NCI-H2081 (cell line): Measurements from ENCODE around the gene SLC1A2.
A peak's percentile ranks its signal among the peaks of the same experiment; 100 is the strongest.

ENCODE experiments used
- DNase-seq, 2 experiments: peaks; one replicate each; lab custom pipeline; 2025; lab: John Stamatoyannopoulos, UW

The SLC1A2 gene

GRCh38 chr11:35348898-35349687, 70.3 kb downstream of the SLC1A2 start:
- peak in 1 of 2 experiments; percentile 39 for DNase-seq

- DNase-seq, result no peak
These were observed 71.4 kb downstream of the SLC1A2 start for GRCh38 chr11:35347921-35348331.

- no peak for DNase-seq
These were observed 72.0 kb downstream of the SLC1A2 start for GRCh38 chr11:35347173-35347878.

- no peak for DNase-seq
These were observed 72.7 kb downstream of the SLC1A2 start for GRCh38 chr11:35346472-35347156.

- DNase-seq, result no peak
These were observed 74.4 kb downstream of the SLC1A2 start for GRCh38 chr11:35344681-35345574.

- DNase-seq, result no peak
These were observed 76.2 kb downstream of the SLC1A2 start for GRCh38 chr11:35343033-35343598.

- DNase-seq, result no peak
These were observed 78.6 kb downstream of the SLC1A2 start for GRCh38 chr11:35340715-35341114.

GRCh38 chr11:35340071-35340470, 79.3 kb downstream of the SLC1A2 start:
- no peak for DNase-seq

DNA sequence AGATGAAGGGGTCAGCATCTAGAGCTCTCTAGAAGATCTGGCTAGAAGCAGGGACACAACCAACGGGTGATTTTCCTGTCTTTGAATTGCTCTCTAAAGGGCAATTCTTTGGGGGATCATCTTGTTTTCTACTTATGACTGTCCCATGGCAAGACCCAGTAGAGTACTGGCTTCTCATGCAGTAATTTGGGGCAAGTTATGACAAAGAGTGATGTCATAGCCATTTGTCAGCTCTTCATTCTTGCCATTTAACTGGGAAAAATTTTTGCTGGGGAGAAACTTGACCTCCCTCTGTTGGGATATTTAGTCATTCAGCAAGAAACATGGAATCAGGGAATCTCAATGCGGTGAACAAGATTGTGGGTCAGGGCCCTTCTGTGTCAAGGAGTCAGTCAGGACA, 80.4 kb downstream of the SLC1A2 start:
- no peak for DNase-seq

DNA sequence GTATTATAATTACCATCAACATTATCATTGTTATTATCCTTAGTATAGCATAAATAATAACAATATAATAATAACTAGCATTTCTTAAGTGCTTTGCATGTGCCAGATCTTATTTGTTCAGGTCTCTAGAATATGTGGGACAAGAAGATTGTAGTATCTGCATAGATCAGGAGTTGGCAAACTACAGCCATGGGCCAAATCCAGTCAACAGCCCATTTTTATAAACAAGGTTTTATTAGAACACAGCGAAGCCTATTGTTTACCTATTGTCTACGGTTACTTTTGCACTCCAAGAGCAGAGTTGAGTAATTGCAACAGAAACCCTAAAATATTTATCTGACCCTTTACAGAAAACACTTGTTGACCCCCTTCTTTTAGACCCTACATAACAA, 81.4 kb downstream of the SLC1A2 start:
- DNase-seq, result no peak

GRCh38 chr11:35337136-35337913, 82.0 kb downstream of the SLC1A2 start:
- no peak for DNase-seq

DNA sequence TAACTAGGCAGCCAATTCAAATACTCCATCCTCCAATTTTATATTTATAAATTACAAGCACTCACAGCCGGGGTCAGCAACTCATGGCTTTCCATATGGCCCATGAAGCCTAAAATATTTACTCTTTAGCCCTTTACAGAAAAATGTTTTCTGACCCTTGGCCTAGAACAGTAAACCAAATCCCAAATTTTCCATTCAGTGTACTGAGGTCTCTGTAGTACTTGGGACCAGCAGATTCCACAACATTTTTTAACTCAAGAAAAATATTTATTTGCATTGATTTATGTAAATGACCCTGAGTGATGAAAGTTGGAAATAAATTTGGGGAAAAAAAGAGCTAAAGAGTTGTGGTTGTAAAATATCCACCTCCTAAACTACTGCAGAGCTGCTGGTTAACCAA, 82.6 kb downstream of the SLC1A2 start:
- DNase-seq, result no peak

GRCh38 chr11:35335226-35335625, 84.1 kb downstream of the SLC1A2 start:
- DNase-seq, result no peak

DNA sequence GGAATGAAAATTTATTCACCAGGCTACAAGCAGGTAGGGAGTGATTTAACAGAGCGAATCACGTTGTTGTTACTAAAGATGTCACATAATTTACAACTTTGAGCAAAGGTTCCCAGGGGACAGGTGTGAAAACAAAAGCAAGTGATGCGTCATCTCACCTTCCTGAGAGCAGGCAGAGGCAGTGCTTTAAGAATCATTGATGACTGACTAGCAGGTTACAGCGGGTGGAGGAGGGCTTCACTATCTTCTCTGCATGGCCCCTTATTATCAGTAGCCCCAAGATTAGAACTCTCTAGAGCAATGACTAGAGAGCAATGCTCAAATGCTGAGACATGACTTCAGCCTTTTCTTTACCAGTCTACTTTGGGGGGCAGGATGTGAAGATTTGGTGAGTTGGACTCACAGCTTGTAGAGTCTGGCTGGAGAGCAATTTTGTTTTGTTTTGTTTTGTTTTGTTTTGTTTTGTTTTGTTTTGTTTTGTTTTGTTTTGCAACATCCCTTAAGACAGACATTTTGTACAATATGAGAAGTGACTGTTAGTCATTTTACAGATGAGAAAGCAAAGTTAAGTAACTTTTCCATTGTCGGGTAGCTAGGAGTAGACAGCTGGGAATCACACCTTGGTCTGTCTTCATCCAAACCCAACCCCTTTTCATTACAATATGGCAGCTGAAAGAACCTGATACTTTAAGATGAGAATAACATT, 84.8 kb downstream of the SLC1A2 start:
- no peak for DNase-seq

- DNase-seq, result no peak
These were observed 86.8 kb downstream of the SLC1A2 start for GRCh38 chr11:35332524-35332923.

DNA sequence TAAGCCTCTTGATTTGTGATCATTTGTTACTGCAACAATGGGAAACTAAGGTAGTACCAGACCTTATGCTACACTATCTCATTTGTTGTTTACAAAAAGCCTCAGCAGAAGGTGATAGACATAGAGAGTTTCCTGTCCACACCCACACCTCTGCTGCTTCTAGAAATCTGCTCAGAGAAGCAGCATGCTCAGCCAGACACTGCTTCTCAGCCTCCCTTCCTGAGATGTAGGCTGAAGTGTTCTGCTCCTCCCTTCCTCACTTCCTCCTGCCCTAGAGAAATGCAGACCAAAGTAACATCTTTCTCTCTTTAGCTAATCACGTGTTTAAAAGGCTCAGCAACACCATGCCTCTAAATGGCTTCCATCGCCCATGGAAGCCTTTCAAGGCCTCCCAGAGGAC, 88.4 kb downstream of the SLC1A2 start:
- no peak for DNase-seq

DNA sequence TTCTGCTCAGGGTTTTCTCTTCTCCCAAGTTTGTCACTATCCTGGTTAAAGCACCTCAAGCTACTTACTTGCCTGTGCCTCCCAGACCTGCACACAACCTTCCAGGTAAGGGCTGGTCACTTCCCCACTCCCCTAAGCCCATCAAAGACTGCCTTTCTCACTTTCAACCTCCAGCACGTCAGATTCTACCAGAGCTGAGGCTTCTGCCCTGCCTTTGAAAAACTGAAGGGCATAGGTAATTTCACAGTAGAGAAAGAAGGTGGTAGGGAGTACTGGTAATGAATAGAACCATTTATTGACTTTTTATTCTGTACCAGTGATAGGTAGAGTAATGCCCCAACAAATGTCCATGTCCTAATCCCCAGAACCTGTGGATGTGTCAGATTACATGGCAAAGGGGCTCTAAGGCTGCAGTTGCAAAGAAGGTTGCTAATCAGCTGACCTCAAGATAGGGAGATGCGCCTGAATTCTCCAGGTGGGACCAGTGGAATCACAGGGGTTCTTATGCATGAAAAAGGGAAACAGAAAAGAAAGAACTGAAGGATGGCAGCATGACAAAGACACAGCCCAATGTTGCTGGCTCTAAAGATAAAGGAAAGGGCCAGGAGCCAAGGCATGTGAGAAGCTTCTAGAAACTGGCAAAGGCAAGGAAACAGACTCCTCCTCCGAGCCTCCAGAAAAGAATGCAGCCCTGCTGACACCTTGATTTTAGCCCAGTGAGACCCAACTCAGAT, 89.0 kb downstream of the SLC1A2 start:
- DNase-seq, result no peak

GRCh38 chr11:35327829-35328228, 91.5 kb downstream of the SLC1A2 start:
- no peak for DNase-seq

DNA sequence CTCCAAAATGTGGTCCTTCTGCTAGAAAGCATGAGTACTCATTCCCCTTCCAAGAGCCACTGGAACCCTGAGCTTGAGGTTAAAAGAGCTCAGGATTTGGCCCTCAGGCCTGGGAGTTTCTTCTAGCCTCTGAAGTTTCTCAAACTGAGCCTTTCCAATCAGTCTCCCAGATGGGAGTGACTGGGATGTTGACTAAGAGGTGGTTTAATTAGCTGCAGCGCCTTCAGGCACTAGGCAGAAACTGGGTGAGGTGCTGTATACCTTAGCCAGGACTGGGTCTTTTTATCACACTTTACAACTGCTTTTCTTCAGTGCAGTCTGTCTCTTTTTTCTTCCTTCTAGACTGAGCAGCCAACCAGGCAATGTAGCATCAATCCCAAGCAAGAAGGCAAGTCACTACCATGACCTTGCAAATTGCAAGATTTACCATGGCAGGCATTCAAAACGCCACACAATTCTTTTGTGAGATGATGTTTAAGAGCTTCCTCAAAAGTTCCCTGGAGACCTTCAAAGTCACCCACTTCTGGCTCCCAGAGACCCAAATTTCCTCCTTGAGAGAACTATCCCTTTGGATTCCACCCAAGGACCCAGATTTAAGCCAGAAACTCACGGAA, 93.0 kb downstream of the SLC1A2 start:
- peak in 1 of 2 experiments; percentile 4 for DNase-seq
